GM19240 (cell line): ENCODE data around the gene DHX36.

Experiments used
- DNase-seq: peaks from one replicate; pipeline ENCODE4 v3.0.0; 2011; ENCODE audit warnings: low spot score; ENCODE audit not compliant: insufficient read length

DHX36 gene, protein sequence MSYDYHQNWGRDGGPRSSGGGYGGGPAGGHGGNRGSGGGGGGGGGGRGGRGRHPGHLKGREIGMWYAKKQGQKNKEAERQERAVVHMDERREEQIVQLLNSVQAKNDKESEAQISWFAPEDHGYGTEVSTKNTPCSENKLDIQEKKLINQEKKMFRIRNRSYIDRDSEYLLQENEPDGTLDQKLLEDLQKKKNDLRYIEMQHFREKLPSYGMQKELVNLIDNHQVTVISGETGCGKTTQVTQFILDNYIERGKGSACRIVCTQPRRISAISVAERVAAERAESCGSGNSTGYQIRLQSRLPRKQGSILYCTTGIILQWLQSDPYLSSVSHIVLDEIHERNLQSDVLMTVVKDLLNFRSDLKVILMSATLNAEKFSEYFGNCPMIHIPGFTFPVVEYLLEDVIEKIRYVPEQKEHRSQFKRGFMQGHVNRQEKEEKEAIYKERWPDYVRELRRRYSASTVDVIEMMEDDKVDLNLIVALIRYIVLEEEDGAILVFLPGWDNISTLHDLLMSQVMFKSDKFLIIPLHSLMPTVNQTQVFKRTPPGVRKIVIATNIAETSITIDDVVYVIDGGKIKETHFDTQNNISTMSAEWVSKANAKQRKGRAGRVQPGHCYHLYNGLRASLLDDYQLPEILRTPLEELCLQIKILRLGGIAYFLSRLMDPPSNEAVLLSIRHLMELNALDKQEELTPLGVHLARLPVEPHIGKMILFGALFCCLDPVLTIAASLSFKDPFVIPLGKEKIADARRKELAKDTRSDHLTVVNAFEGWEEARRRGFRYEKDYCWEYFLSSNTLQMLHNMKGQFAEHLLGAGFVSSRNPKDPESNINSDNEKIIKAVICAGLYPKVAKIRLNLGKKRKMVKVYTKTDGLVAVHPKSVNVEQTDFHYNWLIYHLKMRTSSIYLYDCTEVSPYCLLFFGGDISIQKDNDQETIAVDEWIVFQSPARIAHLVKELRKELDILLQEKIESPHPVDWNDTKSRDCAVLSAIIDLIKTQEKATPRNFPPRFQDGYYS

GRCh38 chr3:154323891-154324738 is at the start of gene DHX36:
DHX36 (minus strand) TSS chr3:154324487; CDS start chr3:154324416, 71 bp downstream.
- DNase-seq, result peak; percentile 60

GRCh38 chr3:154367221-154367620 is 42.9 kb upstream of the DHX36 start:
- no peak for DNase-seq

DNA sequence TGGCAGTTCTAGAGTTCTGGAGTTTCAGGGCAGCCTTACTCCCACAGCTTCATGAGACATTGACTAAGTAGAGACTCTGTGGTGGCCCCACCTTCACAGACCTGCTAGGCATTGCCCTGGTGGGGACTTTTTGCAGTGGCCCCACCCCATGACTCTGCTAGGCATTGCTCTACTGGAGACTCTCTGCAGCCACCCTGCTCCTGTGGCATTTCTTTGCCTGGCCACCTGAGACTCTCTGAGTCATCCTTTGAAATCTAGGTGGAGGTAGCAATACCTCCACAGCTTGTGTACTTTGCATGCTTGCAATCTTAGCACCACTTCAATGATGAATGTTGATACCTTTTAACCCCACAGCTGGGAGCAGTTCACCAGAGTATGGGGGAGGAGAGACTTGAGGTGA is 40.6 kb upstream of the DHX36 start:
- DNase-seq, result no peak

DNA sequence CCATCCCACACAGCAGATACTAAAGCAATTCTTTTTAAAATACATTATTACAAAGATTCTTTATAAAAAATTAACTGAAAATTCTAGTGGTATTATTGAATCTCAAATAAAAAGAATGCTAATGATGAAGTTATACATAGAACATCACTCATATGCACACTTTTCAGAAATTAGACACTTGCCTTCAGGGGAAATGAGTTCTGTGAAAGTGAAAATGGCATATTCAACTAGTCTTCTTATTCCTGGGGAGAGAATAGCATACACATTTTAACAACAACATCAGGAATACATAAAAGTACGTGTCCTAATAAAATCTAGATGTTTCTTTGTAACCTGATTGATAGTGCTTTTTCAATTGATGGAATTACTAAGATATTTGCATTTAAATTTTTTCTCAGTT is 36.8 kb upstream of the DHX36 start:
- DNase-seq, result no peak

GRCh38 chr3:154356009-154356408 is 31.7 kb upstream of the DHX36 start:
- no peak for DNase-seq

- no peak for DNase-seq
Measured at GRCh38 chr3:154349223-154349622, 24.9 kb upstream of the DHX36 start.

DNA sequence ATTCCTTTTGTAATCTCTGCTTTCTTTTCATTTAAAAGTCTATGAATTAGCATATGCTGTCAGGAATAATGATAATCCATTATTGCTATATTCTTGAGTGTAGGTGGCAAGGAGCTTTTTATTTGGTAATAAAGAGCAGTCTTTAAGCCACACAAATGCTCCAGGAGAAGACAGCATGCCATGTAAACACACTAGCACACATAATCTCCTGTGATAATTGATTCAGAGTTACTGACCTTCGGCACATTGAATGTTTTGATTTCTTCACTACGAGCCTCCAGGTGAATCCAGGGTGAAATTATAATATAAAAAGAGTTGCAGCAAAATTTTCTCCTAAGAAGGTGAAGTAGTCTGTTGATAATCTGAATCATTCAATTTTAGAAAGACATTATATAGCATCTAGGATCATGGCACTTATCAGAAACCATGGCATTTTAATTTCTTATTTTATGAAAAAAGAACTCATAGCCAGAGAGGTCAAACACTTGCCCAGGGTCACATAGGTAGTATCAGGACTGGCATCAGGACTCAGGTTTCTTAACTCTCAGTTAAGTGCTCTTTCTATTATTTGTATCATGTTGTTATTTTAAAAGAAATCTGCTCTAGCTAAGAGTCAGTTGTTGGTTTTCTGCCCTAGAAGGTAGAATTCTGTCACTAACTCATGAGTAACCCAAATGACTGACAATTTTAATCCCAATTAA is 21.3 kb upstream of the DHX36 start:
- no peak for DNase-seq

- no peak for DNase-seq
Measured at GRCh38 chr3:154338570-154338969, 14.3 kb upstream of the DHX36 start.

DNA sequence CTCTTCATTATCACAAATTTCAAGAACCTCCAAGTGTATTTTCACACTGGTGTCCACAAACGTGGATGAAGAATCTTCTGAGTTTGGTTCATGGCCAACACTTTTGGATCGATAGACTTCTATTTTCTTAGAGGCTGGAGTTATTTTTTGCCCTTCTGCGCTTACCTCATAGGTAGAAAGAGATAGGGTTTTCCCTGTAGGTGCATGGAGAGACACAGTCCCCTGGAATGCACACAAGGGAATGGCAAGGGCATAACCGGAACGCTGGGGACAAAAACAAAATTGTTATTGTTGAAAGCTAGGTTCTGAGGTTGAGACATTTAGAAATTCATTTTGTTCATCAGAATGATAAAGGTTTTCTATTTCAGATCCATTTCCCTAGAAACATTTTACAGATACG is 13.7 kb upstream of the DHX36 start:
- DNase-seq, result no peak

DNA sequence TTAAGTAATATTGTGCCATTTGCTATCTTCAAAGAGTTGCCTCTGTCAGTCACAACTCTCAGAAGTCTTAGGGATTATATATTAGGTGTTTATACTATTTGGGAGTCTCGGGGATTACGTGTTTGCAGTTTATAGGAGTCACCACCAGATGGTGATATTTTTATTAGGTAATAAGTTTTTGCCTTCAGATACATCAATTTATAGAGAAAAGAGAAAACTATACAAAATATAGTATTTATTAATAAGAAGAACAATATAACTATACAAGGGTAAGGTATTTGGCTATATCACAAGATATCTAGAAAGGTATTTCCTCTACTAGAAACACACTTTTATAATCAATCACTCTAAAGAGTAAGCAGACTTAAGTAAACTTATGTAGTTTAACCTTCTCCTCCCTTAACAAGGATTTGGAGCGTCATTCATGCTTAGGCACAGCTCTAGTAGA is 10.7 kb upstream of the DHX36 start:
- no peak for DNase-seq

DNA sequence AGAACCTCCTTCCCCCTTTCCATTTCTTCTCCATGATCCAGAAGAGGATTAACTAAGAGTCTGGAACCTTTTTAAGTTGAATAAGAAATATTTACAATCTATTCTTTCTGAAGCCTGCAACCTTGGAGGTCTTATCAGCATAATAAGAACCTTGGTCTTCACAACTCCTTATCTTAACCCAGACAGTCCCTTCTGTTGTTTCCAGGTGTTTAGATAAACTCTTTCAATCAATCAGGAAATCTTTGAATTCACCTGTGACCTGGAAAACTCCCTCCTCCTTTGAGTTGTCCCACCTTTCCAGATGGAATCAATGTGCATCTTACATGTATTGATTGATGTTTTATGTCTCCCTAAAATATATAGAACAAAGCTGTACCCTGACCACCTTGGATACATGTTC is 3.6 kb upstream of the DHX36 start:
- no peak for DNase-seq

DNA sequence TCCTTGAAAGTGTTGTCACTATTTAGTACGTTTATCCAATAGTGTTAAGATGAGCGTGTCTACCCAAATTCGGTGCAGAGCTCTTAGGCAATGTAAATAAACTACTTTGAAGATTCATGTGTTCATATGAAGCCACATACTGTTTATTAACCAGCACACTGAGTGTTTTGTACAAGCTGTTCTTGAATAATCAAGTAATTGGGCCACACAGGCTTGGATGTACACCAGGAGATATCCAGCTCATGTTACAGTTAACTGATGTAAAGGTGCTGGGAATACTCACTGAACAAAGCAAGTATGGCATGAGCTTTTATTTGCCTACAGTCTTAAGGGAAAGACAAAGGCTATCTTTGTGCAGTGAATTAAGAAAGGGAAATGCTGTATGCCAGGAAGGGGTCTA is 632 bp upstream of the DHX36 start:
- no peak for DNase-seq

DNA sequence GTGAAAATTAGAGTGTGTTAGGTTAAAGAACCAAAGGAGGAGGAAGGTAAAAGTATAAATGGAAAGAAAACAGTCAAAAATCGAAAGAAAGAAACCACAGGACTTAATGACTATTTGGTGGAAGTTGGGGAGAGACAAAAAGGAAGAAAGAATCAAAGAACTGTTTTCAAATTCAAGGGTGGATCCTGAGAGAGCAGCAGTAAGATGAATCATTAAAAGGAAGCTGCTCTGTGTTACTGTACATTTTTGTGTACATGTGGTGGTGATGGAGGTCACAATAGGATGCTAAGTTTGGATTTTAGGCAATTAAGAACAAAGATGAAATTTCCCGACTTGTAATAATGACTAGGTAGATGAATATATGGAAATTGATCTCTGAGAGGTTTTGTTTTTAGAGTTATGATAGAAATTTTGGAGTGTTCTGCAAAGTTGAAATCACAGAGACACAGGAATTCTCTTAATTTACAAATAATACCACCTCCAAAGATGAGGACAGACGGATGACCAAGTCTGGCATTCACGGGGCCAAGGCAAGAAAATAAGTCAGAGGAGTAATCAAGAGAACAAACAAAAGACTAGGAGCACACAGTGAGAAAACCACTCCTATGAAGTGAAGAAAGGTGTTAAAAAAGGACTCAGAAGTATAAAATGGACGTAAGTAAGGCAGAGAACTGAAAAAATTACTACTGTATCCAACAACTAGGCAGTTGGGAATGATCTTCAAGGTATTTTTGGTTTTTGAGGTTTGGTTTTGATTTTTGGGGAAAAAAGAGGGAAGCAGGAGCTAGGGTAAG is 7.1 kb downstream of the DHX36 start:
- DNase-seq, result no peak

GRCh38 chr3:154314152-154314551 is 10.1 kb downstream of the DHX36 start:
- DNase-seq, result no peak

GRCh38 chr3:154310840-154311239 is 13.4 kb downstream of the DHX36 start:
- no peak for DNase-seq

DNA sequence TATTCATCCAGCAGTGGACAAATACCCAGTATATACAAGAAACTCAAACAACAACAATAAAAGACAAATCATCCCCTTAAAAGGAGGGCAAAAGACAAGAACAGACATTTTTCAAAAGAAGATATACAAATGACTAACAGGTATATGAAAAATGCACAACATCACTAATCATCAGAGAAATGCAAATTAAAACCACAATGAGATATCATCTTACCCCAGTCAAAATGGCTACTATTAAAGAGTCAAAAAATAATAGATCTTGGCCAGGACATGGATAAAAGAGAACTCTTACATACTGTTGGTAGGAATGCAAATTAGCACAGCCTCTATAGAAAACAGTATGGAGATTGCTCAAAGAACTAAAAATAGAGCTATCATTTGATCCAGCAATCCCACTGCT is 16.9 kb downstream of the DHX36 start:
- DNase-seq, result no peak

GRCh38 chr3:154304936-154305335 is 19.4 kb downstream of the DHX36 start:
- no peak for DNase-seq

DNA sequence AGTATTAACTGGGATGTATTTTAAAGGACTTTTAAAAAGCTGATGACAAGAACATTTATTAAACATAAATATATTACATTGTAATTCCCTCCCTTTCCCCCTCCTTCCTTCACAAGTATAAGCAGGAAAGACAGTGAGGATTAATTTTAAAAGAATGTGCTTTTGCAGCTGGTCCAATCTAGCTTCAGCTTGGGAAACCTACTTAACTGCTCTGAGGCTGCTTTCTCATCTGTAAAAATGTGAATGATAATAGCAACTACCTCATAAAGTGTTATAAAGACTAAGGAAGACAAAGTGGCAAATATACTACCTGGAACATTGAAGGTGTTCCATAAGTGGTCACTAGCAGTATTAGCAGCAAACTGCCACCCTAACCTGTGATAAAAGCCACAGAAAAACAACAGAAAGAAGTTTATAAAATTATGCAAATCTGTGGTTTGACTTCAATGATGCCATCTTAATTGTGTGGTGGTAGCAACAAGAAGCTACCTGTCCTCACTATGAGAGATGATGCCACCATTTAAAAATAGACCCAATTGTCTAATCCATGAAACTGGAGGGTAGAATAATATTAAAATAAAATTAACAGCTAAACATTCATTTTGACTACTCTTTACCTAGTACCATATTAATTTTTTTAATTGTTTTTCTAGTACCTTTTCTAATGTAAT is 20.0 kb downstream of the DHX36 start:
- DNase-seq, result no peak

DNA sequence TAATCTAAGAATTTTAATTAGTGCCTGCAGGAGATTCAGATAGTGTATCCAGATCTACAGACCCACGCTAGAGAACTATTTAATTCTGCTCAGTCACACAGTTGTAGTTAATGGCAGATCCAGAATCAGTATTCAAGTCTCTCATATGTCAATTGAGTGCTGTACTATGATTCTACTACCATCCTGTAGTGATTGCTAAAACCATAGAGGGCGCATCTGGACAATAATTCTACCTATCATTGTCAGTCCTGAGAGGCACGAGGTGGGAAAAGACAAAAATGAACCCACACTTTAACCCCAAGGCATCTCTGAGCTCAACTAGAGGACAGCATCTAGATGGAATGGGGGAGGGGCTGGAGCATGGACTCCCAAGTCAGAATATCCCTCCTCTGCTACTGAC is 22.7 kb downstream of the DHX36 start:
- DNase-seq, result no peak
